MCF 10A (cell line): Measurements from ENCODE around the gene CTU2. TPM values are rescaled to one million over a fixed set of nuclear protein-coding genes. Genes with fewer than 3 reads are reported as not detected.

Source experiments
- BruUV-seq: library from RNA; stranded (reverse); fragments of 400-500 nt; replicated peaks from 2 replicates; lab custom pipeline; 2021; lab: Mats Ljungman, UMichigan
- CTCF ChIA-PET: fragments of 300-600 bp; sonication (Branson Sonifier 250); formaldehyde crosslinking; extraction: SDS; loops from one replicate; lab custom pipeline; 2021; ENCODE audit warnings: antibody characterized with exemption, inconsistent platforms; lab: Yijun Ruan, JAX
- POLR2A ChIA-PET: fragments of 300-600, 350-650 bp; sonication (Branson Sonifier 250); formaldehyde crosslinking; extraction: SDS; loops from one replicate; lab custom pipeline; 2020; ENCODE audit warnings: antibody characterized with exemption, inconsistent platforms; lab: Yijun Ruan, JAX
- DNase-seq: peaks from one replicate; pipeline ENCODE4 v3.0.0-alpha.2; 2018; ENCODE audit not compliant: unreplicated experiment
- H3K27ac Mint-ChIP-seq: one replicate; pipeline ENCODE4 v1.8.0; 2022; ENCODE audit warnings: mild to moderate bottlenecking, low read depth, mixed read lengths; ENCODE audit not compliant: unreplicated experiment
- H3K27me3 Mint-ChIP-seq: one replicate; pipeline ENCODE4 v1.8.0; 2022; ENCODE audit warnings: mixed read lengths; ENCODE audit not compliant: insufficient read depth, unreplicated experiment
- H3K36me3 Mint-ChIP-seq: one replicate; pipeline ENCODE4 v1.8.0; 2022; ENCODE audit warnings: mild to moderate bottlenecking, moderate library complexity, mixed read lengths; ENCODE audit not compliant: insufficient read depth, unreplicated experiment
- H3K4me1 Mint-ChIP-seq: one replicate; pipeline ENCODE4 v1.8.0; 2022; ENCODE audit warnings: mixed read lengths; ENCODE audit not compliant: insufficient read depth, unreplicated experiment
- H3K4me3 Mint-ChIP-seq: one replicate; pipeline ENCODE4 v1.8.0; 2022; ENCODE audit warnings: mild to moderate bottlenecking, moderate library complexity, mixed read lengths; ENCODE audit not compliant: unreplicated experiment
- H3K9me3 Mint-ChIP-seq: one replicate; pipeline ENCODE4 v1.8.0; 2022; ENCODE audit warnings: mixed read lengths; ENCODE audit not compliant: unreplicated experiment
- CTCF ChIP-seq: fragments of 200-600 bp; IDR thresholded peaks from one replicate; pipeline ENCODE4 v1.8.0; 2022; ENCODE audit warnings: antibody characterized with exemption, mild to moderate bottlenecking; ENCODE audit not compliant: unreplicated experiment
- intact Hi-C: fragments of 100-400 bp; cut with micrococcal nuclease; formaldehyde crosslinking; loops from 2 replicates; pipeline ENCODE4 v1.14.1; 2022
- total RNA-seq: library from RNA; stranded (reverse); gene quantifications from 2 replicates; pipeline ENCODE4 v1.2.3, GENCODE V29; 2022

The CTU2 gene
- total RNA-seq, 1 experiment from 2014 or later, result 40.8 TPM

- intact Hi-C loops, result no loop called here
- Mint-ChIP-seq H3K36me3 (no peaks in the 10 kb centered on the region), H3K27me3 (peaks cover 33% of the 10 kb centered on the region), H3K9me3 (no peaks in the 10 kb centered on the region), H3K4me1 (no peaks in the 10 kb centered on the region), H3K4me3 (no peak overlapping the region), H3K27ac (no peak overlapping the region)
- no TSS peak for BruUV-seq
- ChIA-PET CTCF (no interaction called here), POLR2A (interaction anchor here (0.5 to 1.9 kb wide), 6 partner anchors 15 to 116 kb away, joined by 3 to 10 read pairs (median 4); partner anchors contain the start of gene MVD)
- TF ChIP-seq CTCF, result no peak
- DNase-seq, result no peak
Measured at GRCh38 chr16:88687254-88687576, 19.1 kb upstream of the CTU2 start.

GRCh38 chr16:88687676-88688012 is 18.7 kb upstream of the CTU2 start:
- TF ChIP-seq CTCF, result no peak
- Mint-ChIP-seq H3K27ac (no peak overlapping the region), H3K4me1 (no peaks in the 10 kb centered on the region), H3K36me3 (no peaks in the 10 kb centered on the region), H3K4me3 (no peak overlapping the region), H3K9me3 (no peaks in the 10 kb centered on the region), H3K27me3 (peaks cover 28% of the 10 kb centered on the region)
- ChIA-PET POLR2A (interaction anchor here (1.1 to 1.9 kb wide), 3 partner anchors 17 to 95 kb away, joined by 3 to 10 read pairs (median 4); partner anchors contain the start of gene MVD), CTCF (no interaction called here)
- no peak for DNase-seq
- BruUV-seq, result no TSS peak
- intact Hi-C loops, result no loop called here

GRCh38 chr16:88688013-88688778 is 18.1 kb upstream of the CTU2 start:
- Mint-ChIP-seq H3K4me3 (no peak overlapping the region), H3K27me3 (peaks cover 25% of the 10 kb centered on the region), H3K9me3 (no peaks in the 10 kb centered on the region), H3K4me1 (no peaks in the 10 kb centered on the region), H3K27ac (no peak overlapping the region), H3K36me3 (no peaks in the 10 kb centered on the region)
- ChIA-PET CTCF (no interaction called here), POLR2A (interaction anchor here (1.1 to 1.9 kb wide), 3 partner anchors 17 to 94 kb away, joined by 3 to 10 read pairs (median 4); partner anchors contain the start of gene MVD)
- intact Hi-C loops, result no loop called here
- no peak for TF ChIP-seq CTCF
- DNase-seq, result no peak
- no TSS peak for BruUV-seq

GRCh38 chr16:88690341-88691128 is 15.8 kb upstream of the CTU2 start:
- DNase-seq, result no peak
- TF ChIP-seq CTCF, result no peak
- Mint-ChIP-seq H3K4me1 (no peaks in the 10 kb centered on the region), H3K9me3 (no peaks in the 10 kb centered on the region), H3K27ac (no peak overlapping the region), H3K36me3 (no peaks in the 10 kb centered on the region), H3K4me3 (no peak overlapping the region), H3K27me3 (peaks cover 14% of the 10 kb centered on the region)
- ChIA-PET CTCF (no interaction called here), POLR2A (no interaction called here)
- intact Hi-C loops, result no loop called here
- no TSS peak for BruUV-seq
